Endothelial cell of hepatic sinusoid (primary cell): ENCODE measurements around the gene IL20.

ENCODE experiments used
- in situ Hi-C: cut with HindIII; loops from 2 replicates; pipeline ENCODE4 v1.10.0; 2017; ENCODE audit warnings: low sequenced_read_pairs

The IL20 gene

GRCh38 chr1:206898915-206899431, 33.5 kb downstream of the IL20 start:
- in situ Hi-C loops, result no loop called here

GRCh38 chr1:206899717-206900116, 34.3 kb downstream of the IL20 start:
- in situ Hi-C loops, result no loop called here

DNA sequence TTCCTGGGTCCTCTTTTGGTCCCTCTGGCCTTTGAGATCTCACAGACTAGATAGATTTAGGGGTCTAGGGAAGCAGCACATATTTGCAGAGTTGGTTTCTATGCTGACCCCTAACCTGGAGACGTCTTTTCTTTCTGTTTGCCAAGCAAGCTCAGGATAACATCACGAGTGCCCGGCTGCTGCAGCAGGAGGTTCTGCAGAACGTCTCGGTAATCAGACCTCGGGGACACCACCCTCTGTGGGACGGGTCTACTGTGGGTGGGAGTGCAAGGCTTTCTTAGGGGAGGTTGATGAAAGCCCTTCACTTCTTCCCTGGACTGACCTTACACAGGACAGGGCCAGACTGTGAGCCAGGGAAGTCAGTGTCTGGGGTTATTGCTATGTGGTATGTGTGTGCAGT, 34.7 kb downstream of the IL20 start:
- in situ Hi-C loops, result no loop called here

- in situ Hi-C loops, result no loop called here
Measured at GRCh38 chr1:206901944-206902343, 36.5 kb downstream of the IL20 start.

DNA sequence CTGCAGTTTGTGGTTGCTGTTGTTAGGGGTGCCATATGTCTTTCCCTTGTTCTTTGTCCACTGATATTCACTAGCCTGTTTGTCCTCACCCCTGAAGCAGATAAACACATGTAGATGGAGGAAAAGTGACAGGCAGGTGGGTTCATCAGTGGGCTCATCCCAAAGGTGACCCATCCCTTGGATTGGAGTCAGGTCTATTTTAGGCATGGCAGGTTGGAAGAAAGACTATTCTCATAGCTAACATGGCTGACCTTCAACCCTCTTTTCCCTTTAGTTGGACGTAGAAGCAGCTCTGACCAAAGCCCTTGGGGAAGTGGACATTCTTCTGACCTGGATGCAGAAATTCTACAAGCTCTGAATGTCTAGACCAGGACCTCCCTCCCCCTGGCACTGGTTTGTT, 37.3 kb downstream of the IL20 start:
- in situ Hi-C loops, result no loop called here

DNA sequence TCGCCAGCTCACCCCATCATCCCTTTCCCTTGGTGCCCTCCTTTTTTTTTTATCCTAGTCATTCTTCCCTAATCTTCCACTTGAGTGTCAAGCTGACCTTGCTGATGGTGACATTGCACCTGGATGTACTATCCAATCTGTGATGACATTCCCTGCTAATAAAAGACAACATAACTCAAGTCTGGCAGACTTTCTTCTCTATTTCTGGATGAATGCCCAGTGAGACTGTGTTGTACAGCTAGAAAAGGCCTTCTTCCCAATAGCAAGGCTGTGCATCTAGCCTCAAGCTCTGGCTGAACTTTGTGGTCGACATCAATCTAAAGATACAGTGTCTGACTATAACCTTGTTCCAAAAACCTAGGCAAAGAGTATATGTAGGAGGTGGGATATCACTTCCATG, 38.3 kb downstream of the IL20 start:
- in situ Hi-C loops, result no loop called here

DNA sequence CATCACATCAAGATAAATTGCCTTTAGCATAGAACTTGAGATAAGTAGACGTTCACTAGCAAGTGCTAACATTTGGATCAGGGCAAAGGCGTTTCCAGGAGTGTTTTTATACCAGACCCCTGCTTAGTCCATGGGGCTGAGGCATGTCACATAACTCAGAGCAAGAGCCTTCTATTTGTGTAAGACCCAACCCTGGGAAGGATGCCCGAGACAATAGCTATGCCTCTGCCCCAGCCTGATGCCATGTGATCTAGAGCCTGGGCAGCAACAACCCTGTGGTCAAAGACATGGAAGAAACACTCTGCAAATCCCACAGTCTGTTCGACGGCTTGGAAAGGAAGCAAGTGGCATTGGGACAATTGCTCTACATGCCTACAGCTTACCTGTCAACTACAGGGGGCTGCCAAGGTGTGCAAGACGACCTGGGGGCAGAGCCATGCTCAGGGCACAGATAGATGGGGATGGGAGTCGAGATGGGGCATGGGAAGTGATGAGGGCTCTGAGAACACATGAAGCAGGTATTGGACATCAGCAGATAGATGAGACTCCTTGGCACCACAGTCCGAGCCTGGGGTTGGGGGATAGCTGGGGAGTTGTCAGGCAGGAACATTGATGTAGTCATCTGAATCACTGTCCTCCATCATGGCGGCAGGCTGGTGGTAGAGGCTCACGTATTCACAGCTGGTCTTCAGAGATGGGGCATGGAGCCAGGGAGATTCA, 39.2 kb downstream of the IL20 start:
- in situ Hi-C loops, result loop anchor here (5.0 kb wide), 1 partner anchor 272 kb away; no protein-coding TSS in a partner anchor

GRCh38 chr1:206905295-206906164, 40.1 kb downstream of the IL20 start:
- in situ Hi-C loops, result loop anchor here (5.0 kb wide), 1 partner anchor 273 kb away; no protein-coding TSS in a partner anchor

- in situ Hi-C loops, result loop anchor here (5.0 kb wide), 1 partner anchor 275 kb away; no protein-coding TSS in a partner anchor
Measured at GRCh38 chr1:206907304-206907991, 42.0 kb downstream of the IL20 start.

GRCh38 chr1:206908038-206908437, 42.6 kb downstream of the IL20 start:
- in situ Hi-C loops, result loop anchor here (5.0 kb wide), 1 partner anchor 276 kb away; no protein-coding TSS in a partner anchor

DNA sequence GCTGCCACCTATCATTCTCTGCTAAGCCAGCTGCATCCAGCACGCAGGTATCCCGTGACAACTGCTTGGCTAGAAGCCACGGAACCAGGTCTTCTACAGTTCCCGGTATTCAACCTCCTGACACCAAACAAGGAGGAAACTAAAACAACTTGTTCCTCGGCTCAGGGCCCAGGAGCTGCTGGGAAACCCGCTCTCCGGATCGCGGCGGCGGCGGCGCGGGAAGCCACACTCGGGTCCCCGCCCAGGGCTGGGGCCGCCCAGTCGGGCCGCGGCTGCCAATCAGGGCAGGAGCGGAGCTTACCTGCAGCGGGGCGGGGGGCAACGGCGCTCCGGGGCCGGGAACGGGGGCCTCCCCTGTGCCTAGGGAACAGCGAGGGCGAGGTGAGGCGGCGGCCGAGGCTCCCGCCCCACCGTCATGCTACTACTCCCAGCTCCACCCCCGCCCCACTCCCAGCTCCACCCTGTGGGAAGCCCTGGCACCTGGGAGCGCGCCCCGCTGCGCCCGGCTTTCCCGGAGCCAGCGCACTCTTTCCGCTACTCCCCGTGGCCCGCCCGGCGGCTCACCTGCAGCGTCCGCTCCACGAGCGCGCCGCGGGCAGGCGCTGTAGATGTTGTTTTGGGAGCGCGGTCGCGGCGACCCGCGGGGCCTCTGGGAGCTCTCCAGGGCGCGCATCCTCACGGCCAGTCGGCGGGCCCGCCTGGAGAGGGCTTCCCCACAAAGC, 43.9 kb downstream of the IL20 start:
- in situ Hi-C loops, result loop anchor here (5.0 kb wide), 1 partner anchor 277 kb away; no protein-coding TSS in a partner anchor

- in situ Hi-C loops, result loop anchor here (5.0 kb wide), 1 partner anchor 278 kb away; no protein-coding TSS in a partner anchor
Measured at GRCh38 chr1:206909883-206910318, 44.5 kb downstream of the IL20 start.

DNA sequence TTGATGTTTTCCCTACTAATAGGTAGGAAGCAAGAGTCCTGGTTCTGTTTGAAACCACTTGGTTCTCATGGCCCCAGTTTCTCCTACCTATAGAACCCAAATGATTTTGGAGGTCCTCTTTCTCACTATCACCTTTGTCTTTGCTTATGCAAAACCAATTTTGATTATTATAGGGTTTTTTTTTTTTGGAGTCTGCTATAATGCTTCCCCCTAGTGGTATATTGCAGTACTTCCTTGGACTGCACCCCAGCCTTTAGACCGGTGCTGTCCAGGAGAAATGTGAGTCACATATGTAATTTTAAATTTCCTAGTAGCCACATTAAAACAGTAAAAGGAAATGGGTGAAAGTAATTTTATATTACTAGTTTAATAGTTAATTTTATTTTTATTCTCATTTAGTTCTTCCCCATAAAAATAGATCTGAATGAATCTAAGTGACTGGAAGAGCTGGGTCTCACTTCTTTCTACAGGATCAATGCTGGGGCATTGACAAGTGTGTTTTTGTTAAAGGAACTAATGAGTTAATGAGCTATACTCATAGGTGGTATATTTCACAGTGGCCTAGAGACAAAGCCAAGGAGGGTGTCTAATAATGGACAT, 45.7 kb downstream of the IL20 start:
- in situ Hi-C loops, result no loop called here

DNA sequence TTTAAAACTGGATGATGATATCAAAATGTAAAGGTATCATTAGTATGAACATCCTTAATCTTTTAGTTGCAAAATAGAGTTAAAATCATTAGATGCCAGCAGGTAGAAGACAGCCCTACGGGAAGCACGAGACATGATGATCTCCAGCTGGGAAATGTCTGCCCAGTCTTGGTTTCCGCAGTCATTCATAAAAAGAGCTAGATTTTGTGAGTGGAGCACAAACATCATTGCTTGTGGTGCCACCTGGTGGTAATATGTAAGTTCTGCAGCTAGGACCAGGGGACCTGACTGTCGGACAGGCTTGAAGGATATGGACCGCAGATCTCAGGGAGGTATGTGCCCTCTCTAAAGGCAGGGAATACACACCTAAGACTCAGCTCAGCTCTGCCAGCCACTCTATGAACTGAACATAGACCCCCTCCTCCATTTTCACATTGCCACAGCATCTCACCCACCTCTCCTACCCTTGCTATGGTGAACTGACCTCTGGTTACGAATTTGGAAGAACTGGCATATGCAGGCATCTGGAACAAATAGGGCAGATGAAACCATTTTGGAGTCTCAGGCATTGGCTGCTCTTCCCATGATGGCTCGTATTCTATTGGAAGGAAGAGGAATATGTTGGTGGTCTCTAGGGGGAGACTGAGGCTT, 47.1 kb downstream of the IL20 start:
- in situ Hi-C loops, result no loop called here

- in situ Hi-C loops, result no loop called here
Measured at GRCh38 chr1:206913766-206914537, 48.5 kb downstream of the IL20 start.

GRCh38 chr1:206915030-206915735, 49.8 kb downstream of the IL20 start:
- in situ Hi-C loops, result loop anchor here (5.0 kb wide), 2 partner anchors 67 to 107 kb away; no protein-coding TSS in a partner anchor

DNA sequence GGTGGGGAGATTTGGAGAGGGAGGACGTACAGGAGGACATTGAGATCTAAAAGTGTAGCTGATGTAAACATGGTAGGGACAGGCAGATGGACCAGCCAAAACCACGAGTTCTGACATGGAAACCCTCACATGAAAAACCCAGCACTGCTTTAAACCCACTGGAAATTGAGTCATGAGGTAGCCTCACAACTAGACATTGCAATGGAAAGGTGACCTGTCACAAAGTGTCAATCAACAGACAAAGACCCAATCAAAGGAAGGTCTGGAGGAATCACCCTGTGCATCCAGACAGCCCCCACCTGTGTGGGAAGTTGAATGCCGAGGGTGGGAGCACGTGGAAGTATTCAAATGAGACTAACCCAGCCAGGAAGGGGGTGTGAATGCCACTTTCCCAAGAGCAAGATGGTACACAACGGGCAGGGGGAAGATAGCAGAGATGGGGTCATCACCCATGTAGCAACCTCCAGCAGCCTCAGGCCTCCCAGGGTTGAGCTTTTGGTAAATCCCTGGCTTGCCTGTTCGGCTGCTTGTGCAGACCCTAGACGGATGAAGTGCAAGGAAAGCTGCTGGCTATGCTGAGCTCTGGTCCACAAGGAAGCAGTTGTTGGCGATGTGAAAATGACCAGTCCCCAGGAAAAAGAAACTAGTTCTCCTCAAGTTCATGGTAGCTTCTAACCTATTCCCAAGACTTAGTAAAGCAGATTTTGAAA, 50.7 kb downstream of the IL20 start:
- in situ Hi-C loops, result loop anchor here (5.0 kb wide), 2 partner anchors 66 to 106 kb away; no protein-coding TSS in a partner anchor
